Ovary (tissue), 3 donors: ENCODE data around the gene AUTS2.

ENCODE experiments used
- CTCF ChIP-seq, 3 donors: fragments of 450-650 bp in 2 of 3; fragments of 200-600 bp in 1 of 3; IDR thresholded peaks; one replicate each; pipeline versions ENCODE4 v1.5.1 to v1.8.0; 2016 to 2022; ENCODE audit warnings: antibody characterized with exemption in 3 of 3, mild to moderate bottlenecking in 1 of 3
- EP300 ChIP-seq: sonication (generic); formaldehyde crosslinking; IDR thresholded peaks from one replicate; pipeline ENCODE4 v1.6.1; 2017; ENCODE audit warnings: antibody characterized with exemption
- POLR2A ChIP-seq: fragments of 450-650 bp; IDR thresholded peaks from one replicate; pipeline ENCODE4 v1.6.1; 2017; ENCODE audit warnings: antibody characterized with exemption, mild to moderate bottlenecking, moderate library complexity
- donor health status: DM: no; HTN: no; CAD: no.

- no peak for TF ChIP-seq POLR2A
- TF ChIP-seq CTCF (IDR thresholded peaks at IDR 0.05), result no peak
- TF ChIP-seq EP300, result no peak
Observed at GRCh38 chr7:70733090-70733489, 1134.8 kb downstream of the AUTS2 start.
